HG03139 (cell line): ENCODE measurements around the gene C1orf116.

Experiments used
- ATAC-seq: cut with Tn5 transposase; IDR thresholded peaks from one replicate; pipeline ENCODE4 v1.9.1; 2021; ENCODE audit not compliant: unreplicated experiment

C1orf116 gene

DNA sequence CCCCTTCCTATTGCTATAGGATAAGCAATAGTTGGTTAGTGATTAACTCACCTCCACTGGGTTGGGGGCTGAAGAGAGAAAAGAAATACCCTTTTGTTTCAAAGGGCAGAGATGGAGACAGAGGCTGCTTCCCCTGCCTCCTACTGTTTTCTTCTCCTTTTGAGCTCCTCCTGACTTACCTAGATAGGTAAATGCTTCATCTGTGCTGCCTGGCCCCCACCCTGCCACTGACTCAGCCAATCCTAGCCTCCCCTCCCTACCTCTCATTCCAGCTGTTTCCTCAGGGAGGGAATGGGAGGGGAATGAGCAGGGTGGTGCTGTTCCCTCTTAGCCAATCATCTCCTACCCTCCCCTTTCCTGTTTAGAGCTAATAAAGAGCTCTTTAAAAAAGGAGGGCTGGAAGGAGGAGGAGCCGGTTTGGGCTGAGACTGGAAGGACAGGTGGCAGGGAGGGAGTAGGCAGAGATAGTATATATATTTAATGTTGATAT lies at the start of gene C1orf116:
TSS of gene C1orf116 (minus strand) at position 229 of the 490 bp plus-strand sequence. CDS start 5,158 bp downstream, outside the sequence.
- no peak for ATAC-seq

DNA sequence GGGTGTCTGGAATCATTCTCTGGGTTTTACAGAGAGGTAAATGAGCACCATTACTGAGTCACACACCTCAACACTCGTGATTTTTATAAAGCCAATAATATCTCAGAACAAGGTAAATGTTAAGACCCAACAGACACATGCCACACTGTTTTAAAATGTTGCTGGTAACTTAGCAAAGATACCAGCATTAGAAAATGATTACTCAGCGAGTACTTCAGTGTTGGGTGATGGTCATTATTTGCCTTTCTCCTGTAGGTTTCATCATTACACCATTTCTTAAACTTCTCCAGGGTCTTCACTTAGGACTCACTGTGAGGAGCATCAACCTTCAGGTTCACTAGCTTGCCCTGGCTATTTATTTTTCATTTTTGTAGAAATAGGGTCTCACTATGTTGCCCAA lies 49.2 kb upstream of the C1orf116 start:
- ATAC-seq = no peak

DNA sequence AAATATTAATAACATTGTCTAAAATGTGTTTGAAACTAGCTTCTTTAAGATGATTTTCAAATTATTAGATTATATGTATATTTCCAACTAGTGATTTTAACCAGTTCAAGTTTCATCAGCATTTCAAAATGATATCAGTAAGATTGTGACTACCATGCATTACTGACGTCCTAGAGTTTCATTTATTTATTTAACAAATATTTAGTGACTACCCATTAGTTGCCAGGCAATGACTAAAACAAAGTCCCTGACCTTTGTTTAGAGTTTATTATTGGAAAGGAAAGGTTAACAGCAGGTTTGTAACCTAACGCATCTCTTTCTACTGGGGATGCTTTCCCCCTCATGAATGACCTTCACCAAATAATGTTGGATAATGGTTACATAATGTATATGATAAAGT lies 48.5 kb upstream of the C1orf116 start:
- ATAC-seq = no peak

DNA sequence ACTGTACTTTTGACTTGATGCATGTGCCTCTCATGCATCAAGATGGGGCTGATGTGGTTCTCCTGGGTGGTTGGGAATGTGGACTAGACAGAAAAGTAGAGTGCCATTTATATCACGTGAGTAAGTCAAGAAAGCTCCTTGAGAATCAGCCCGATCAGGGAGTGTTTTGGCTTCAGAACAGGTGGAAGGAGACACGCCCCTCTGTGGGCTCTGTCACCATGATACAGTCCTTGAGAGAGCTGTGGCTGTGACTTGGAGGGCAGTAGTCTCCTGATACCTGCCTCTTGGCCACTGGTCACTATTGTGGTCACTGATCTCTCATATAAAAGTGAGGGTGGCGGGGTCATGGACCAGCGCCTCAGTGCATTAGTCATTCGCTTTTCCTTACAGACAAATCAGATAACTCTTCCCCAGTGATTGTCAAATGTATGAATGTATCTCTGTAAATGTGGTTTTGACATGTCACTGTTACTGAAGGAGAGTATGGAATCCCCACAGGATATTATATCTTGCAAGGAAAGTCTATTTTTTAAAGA lies 47.2 kb upstream of the C1orf116 start:
- ATAC-seq = no peak

DNA sequence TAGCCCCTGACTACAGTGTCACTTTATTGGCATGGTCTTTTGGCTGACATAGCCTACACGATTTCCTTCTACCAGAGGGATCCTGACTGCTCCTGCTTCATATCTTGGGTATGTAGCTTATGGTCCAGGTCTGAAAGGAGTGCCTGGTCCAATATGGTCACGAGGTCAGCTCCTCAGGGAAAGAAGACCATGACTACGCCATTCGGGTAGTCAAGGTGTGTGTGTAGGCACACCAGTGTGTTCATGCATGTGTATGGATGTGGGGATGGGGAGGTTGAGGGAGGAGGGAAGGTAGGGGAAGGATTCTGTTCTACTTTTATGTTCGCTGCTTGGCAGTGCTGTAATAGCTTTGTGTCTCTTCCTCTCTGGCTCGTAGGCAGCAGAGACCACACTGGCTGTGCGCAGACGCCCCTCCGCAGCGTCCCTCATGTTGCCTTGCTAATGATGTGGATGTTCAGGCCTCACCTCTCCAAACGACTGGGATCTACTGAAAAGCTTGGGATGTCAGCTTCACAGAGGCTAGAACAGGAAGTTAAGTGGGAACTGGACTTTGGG lies 46.1 kb upstream of the C1orf116 start:
- ATAC-seq = no peak

DNA sequence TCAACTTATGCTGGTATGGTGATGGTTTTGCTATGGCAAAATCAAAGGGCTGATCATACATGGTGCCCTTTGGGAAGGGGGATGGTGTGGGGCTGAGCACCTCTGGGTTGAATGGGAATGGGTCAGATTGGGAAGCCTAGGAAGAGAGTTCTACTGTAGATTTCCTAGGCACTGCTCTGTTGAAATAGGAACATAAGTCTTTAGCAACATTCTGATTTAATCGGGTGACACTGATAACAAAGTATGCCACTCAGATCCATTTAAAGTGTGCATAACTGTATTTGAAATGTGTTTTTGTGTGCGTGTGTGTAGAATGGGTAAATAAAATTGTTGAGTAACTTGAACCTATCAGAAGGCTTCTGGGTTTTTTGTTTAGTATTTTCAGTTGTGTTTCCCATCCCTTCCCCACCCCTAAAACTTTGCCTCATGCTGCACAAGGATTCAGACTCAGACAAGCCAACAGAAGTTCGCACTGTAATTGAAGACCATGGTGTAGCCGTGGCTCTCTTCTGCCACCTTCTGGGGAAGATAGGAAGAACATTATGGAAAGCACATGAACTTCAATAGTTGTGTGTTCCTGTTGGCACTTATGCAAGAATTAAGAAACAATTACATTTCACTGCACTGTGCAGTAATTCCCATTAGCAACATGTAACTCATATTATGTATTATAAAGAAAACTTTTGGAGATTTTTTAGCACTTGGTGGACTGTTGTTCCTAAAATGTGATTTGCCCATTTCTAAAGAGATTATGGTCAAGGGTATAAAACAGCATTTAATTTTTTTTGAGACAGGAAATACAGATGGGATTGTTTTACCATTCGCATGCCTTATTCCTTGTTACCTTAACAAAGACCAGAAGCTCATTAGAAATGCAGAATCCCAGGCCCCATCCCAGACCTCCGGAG lies 45.2 kb upstream of the C1orf116 start:
- peak; percentile 71 for ATAC-seq

DNA sequence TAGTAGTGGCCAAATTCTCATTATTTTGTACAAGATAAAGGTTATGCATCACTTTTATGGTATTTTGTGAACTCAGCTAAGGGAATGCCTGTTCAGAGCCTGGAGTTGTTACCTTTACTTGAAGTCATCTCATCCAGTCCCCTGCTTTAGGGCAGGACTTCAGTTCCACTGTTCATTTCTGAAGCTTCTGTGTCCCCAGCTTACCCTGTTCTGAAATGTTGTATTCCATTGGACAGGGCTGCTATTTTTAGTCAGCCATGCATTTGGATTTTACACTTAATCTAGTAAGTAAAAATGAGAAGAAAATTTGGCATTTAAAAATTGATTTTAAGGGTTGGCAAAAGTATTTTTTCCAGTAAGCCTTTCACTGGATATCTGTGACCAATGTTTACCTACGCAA lies 44.5 kb upstream of the C1orf116 start:
- ATAC-seq = no peak

DNA sequence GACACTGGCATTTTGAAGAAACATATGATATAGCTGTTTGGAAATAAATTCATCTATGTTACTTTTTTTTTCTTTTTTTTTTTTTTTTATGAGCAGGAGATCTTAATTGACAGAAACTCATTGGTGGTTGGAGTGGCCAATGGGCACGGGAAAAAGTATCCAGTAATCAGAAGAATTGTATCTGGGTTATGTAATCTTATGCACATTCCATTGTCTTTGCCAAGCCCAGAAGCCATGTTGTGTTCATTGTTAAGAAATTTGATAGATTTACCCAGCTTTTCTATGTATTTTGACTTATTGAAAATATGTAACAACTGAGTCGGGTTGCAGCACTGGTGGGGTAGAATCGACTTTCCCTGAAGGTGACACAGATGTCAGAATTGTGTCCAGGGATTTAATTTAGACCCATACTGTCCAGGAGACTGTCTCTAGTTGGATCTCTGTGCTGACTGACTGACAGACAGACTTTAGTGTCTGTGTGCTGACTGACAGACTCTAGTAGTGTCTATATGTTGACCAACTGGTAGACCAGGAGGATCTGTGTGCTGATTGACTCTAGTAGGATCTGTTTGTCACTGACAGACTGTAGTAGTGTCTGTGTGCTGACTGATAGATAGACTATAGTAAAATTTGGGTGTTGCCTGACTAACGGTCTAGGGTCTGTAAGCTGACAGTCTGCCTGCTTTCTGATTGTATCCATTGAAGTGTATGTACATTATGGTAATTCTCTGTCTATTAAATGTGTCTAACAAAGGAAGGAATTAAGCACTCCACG lies 43.8 kb upstream of the C1orf116 start:
- ATAC-seq = no peak

DNA sequence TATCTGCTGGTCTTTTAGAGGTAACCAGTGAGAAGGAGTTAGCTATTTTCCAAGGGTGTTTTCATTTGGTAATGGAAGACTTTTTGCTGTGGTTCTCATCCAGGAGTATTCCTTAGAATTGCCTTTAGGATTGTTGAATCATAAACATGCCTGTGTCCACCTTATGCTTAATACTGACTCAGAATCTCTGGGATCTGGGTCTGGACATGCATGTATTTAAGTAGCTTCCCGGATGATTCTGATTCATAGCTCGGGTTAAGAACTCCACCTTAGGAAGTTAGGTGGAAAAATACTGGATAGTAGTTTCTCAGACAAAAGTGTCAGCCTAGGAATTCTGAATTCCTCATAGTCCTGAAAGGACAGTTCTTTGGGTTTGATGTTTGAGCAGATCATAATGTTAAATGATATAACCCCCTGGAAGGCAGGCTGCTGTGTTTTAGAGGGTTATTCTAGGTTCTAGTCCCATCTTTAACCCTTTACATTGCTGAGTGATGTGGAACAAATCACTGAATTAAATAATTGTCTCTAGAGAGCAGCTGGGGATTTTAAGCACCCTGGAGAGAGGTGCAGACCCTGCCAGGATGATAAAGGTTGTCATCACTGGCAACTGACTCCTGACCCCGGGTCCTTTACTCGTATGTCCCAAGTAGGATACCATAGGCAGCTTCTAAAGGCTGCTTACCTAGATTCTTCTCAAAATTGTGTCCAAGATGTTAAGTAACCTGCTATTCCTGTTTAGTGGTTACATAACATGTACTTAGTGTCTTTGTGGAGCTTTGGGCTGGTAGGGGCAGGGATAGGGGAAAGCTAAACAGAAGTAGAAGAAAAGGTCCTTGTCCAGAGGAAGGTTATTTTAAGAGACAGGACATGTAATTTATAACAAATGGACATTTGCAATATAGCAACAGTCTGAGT lies 41.6 kb upstream of the C1orf116 start:
- no peak for ATAC-seq

DNA sequence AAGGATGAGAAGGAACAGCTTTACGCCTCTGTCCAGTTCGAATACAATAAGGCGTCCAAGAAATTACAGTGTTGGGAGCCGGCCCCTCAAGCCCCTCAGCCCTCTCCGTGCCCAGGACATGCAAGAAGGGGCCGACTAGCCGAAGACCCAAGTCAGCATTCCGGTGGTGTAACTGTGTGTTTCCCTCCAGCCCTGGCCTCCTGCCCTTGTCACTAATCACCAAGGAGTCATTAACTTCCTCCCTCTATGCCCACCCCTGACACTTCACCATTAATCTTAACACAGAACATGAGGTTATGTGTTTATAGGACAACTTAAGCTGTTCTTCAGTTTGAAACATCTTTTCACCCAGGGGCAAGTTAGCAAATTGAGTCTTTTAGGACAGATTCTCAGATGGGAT lies 39.7 kb upstream of the C1orf116 start:
- ATAC-seq = no peak

DNA sequence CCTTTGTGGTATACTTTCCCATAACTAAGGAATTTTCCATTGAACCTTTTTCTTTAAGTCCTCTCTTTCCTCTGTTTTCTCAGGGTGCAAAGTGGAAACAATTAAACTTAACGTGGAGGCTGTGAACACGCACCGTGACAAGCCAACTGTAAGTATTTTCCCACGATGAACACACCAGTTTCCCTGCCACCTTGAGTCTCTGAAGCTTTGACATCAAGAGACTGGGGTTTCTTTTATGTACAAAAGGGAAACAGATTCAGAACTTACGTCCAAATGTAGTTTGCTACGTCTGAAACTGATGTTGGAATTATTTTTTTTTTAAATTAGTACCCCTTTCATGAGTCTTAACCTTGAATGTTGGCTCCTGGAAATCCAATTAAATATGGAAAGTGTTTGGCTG lies 38.9 kb upstream of the C1orf116 start:
- no peak for ATAC-seq

DNA sequence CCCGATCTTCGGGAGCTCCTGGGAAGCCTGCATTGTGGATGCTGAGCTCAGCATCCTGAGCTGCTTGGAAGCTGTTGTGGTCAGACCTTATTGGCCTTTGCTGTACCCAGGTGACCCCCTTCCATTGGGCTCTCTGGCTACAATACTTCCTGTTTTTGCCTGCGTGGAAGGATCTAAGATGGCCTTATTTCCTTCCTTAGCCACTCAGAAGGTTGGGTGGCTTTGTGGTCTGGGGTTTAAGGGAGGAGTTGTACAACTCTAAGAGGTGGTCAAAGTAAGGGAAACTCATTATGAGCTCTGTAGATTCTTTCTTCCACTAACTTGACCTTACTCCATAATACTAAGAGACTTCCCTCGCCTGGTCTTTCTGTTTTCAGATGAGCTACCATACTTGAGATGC lies 38.3 kb upstream of the C1orf116 start:
- ATAC-seq = no peak

DNA sequence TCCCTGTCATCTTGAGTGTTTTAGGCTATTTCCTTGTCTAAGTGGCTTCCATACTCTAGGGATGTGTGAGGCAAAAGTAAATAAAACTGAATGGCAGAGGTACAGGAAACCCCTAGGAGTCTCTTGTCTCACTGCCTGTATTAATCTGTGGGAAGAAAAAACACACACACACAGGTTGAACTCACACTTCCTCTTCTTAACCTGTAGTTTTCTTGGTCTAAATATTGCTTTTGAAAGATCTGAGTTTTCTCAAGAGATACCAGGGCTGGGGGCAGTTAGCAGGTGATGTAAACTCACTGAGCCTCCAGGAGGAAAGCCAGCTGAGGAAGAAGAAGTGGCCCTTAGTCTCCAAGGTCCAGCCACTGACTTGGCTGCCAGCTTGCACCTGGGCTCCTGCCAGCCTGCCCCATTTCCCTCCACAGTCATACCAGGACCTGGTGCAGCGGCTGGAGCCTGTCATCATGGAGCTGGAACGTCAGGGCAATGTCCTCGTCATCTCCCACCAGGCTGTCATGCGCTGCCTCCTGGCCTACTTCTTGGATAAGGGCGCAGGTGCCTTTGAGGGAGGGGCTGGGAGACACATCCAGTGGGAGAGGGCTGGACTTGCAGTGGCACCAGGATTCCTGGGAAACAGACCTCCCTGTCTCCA lies 37.4 kb upstream of the C1orf116 start:
- no peak for ATAC-seq

DNA sequence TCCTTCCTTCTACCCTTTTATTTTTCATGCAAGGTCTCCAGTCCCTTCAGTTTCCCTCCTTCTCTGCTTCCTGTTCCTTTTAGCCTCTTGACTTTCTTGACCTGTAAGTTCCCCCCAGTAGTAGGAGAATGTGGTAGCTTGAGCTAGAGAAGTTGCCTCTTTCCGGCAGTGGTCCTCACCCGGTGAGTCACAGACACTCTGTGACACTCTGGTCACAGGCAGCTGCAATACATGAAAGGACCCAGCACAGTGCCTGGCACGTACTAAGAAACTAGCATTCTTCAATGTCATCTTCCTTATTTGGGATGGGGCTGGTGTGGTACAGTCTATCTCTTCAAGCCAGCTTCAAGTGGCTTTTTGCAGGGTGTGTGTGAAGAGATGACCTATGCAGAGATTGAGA lies 36.5 kb upstream of the C1orf116 start:
- ATAC-seq = no peak

DNA sequence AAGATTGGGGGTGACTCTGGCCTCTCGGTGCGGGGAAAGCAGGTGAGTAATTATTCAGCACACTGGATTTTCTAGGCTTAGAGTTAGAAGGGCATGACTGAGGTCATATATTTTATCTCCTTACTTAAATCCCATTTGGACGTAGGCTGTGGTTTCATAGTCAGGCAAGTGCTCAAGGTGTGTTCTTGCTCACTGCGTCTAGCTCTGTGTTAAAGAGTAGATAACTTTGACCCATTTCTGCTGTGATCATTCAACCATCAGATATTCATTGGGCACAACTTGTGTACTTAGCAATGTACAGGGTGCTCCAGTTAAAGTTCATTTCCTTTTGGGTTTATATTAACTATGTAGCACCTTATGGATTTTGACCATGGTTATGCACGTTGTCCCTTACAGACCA lies 35.1 kb upstream of the C1orf116 start:
- ATAC-seq = no peak

DNA sequence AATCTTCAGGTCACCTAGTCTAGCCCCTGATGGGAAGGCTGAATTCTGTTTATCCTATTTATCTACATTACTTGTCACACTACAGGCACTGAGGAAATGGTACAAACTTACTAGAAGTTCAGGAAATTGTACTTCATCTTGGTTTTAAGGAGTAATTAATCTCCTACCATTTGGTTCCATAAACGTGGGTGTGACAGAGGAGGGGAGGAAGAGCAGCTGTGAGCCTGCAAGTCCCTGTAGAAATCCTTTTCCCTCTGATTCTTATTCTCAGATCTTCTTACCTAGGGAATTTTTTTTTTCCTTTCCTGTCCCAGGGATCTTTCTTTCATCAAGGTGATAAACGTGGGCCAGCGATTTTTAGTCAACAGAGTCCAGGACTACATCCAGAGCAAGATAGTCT lies 34.6 kb upstream of the C1orf116 start:
- ATAC-seq = no peak

DNA sequence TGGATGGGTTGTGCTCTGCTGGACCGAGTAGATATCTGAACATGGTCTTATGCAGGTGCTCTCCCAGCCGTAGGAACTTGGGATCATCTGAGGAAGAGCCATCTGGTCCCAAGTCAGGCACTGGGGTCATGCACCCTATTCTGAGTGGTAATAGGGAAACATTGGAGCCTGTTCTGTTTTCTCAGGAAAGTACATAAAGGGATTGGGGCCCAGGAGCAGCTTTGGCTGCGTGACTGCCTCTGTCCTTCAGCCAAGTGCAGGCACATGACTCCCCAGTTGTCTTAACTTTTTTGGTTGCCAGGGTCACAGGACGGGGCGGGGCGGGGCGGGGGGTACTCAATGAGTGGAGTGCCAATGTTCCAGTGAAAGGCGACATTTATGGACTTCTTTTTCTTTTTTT lies 32.0 kb upstream of the C1orf116 start:
- no peak for ATAC-seq

DNA sequence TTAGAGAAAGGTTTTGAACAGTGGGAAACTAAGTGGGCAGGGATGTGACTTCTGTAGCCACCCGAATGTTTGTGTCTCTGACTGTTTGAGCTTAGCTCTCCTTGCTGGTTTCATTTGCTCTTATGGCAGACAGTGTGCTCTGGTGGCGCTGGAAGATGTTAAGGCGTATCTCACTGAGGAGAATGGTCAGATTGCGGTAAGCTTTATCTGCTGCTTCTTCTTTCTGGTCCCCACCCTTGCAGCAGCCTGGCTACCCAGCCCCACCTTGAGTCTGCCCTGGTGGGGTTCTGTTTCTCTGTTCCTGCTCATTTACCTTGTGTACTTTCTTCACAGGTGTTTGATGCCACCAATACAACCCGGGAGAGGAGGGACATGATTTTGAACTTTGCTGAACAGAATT lies 30.5 kb upstream of the C1orf116 start:
- no peak for ATAC-seq

DNA sequence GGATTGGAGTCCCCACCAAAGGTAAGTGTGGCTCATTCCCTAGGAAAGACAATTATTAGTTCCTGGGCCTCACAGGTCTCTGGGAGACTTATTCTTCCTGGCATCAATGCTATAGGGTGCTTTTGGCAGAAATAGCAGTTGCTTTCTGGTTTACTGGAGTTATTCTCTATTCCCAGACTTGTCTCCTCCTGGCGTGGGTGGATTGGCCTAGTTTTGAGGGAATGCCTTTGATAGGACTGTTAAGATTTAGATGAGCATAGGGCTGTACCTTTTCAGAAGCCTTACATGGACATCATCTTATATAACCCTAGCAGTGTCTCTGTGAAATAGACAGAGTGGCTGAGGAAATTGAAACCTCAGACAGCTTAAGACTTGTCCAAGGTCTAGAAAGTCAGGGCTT lies 29.5 kb upstream of the C1orf116 start:
- no peak for ATAC-seq

DNA sequence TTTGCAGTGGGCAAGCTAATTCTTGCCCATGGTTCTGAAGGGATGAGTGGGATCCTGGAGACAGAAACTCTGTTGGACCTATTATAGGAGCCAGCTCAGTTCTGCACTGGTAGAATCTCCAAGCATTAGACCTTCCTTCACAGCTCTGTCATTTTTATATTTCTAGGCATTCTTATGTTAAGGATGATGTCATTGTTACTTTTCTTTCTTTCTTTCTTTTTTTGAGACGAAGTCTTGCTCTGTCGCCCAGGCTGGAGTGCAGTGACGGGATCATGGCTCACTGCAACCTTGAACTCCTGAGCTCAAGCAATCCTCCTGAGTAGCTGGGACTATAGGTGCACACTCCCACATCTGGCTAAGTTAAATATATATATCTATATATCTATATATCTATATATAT lies 28.0 kb upstream of the C1orf116 start:
- no peak for ATAC-seq
